HG03060 (cell line): ENCODE results near the gene SSR4.

Experiments
- ATAC-seq: cut with Tn5 transposase; IDR thresholded peaks from one replicate; pipeline ENCODE4 v1.9.1; 2021; ENCODE audit warnings: low read depth, moderate number of reproducible peaks; ENCODE audit not compliant: unreplicated experiment

Gene SSR4

GRCh38 chrX:153769158-153769864 is 25.2 kb upstream of the SSR4 start:
- ATAC-seq: no peak

DNA sequence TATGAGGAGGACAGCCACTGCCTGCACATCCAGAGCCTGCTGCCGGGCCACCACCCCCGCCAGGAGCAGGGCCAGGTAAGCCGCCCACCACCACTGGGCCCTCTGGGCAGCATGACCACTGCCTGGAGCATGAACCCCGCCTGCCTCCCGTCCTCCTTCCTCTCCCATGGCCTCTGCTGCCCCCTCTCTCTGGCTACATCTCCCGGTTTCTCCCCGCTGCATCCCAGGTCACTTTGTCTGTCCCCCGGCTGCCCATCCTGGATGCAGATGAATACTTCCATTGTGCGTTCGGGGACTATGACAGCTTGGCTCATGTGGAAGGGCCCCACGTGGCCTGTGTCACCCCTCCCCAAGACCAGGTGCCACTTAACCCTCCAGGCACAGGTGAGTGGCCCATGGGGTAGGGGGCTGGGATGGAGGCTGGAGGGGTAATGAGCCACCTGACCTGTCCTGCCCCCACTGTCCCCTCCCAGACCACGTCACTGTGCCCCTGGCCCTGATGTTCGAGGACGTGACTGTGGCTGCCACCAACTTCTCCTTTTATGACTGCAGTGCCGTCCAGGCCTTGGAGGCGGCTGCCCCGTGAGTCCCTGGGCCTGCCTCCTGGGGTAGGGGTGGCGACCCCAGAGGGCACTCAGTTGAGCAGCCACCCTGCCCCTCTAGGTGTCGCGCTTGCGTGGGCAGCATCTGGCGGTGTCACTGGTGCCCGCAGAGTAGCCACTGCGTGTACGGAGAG is 24.4 kb upstream of the SSR4 start:
- ATAC-seq: no peak

DNA sequence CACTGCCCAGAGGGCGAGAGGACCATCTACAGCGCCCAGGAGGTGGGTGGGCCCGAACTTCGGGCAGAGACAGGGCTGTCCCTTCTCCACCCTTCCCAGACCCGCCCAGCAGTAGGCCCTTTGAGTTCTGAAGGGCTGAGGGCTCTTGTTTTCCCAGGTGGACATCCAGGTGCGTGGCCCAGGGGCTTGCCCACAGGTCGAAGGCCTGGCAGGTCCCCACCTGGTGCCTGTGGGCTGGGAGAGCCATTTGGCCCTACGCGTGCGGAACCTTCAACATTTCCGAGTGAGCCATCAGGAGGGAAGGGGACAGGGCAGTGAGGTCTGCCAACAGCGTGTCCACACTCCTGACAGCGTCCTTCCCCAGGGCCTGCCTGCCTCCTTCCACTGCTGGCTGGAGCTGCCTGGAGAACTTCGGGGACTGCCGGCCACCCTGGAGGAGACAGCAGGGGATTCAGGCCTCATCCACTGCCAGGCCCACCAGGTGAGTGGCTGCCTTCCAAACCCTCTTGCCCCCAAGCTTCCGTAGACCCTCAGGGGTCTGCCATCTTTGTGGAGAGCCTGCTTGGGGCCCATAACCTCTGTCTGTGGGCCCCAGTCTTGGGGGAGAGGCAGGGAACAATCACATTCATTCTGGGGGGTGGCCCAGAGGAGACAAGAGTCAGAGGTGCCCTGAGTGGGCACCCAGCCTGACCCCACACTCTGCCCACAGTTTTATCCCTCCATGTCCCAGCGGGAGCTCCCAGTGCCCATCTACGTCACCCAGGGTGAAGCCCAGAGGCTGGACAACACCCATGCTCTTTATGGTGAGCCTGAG is 23.7 kb upstream of the SSR4 start:
- no peak for ATAC-seq

- ATAC-seq: no peak
Measured at GRCh38 chrX:153771415-153772315, 22.8 kb upstream of the SSR4 start.

GRCh38 chrX:153772316-153773217 is 21.9 kb upstream of the SSR4 start:
- no peak for ATAC-seq

- no peak for ATAC-seq
Measured at GRCh38 chrX:153773218-153773611, 21.3 kb upstream of the SSR4 start.

DNA sequence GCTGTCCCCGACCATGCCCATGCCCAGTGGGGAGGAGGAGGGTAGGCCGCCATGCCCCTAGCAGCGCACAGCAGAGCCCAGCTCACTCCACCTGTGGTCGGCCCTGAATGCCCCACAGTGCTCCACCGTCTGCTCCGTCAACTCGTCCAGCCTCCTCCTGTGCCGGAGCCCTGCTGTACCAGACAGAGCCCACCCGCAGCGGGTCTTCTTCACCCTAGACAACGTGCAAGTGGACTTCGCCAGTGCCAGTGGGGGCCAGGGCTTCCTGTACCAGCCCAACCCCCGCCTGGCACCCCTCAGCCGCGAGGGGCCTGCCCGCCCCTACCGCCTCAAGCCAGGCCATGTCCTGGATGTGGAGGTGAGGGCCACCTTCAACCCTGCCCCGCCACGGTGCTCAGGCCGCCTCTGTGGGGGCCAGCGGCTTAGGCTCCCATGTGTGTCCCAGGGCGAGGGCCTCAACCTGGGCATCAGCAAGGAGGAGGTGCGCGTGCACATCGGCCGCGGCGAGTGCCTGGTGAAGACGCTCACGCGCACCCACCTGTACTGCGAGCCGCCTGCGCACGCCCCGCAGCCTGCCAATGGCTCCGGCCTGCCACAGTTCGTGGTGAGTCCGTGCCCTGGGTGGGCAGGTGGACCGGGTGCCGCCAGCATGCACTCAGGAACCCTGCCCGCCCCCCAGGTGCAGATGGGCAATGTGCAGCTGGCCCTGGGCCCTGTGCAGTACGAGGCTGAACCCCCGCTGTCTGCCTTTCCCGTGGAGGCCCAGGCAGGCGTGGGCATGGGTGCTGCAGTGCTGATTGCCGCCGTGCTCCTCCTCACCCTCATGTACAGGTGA is 20.5 kb upstream of the SSR4 start:
- no peak for ATAC-seq

DNA sequence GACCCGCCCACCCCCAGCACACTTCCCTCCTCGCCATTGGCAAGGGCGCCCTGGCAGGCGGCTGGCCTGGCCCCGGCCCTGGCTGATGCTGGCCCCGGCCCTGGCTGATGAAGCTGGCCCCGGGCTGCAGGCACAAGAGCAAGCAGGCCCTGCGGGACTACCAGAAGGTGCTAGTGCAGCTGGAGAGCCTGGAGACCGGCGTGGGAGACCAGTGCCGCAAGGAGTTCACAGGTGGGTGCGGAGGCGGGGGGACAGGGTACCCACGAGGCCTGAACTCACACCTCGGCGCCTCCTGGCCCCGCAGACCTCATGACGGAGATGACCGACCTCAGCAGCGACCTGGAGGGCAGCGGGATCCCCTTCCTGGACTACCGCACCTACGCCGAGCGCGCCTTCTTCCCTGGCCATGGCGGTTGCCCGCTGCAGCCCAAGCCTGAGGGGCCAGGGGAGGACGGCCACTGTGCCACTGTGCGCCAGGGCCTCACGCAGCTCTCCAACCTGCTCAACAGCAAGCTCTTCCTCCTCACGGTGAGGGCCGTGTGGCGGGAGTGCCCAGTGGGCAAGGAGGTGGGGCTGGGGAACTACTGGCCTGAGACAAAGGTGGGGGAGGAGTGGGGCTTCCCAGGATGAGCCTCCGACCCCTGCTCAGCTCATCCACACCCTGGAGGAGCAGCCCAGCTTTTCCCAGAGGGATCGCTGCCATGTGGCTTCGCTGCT is 19.7 kb upstream of the SSR4 start:
- no peak for ATAC-seq

DNA sequence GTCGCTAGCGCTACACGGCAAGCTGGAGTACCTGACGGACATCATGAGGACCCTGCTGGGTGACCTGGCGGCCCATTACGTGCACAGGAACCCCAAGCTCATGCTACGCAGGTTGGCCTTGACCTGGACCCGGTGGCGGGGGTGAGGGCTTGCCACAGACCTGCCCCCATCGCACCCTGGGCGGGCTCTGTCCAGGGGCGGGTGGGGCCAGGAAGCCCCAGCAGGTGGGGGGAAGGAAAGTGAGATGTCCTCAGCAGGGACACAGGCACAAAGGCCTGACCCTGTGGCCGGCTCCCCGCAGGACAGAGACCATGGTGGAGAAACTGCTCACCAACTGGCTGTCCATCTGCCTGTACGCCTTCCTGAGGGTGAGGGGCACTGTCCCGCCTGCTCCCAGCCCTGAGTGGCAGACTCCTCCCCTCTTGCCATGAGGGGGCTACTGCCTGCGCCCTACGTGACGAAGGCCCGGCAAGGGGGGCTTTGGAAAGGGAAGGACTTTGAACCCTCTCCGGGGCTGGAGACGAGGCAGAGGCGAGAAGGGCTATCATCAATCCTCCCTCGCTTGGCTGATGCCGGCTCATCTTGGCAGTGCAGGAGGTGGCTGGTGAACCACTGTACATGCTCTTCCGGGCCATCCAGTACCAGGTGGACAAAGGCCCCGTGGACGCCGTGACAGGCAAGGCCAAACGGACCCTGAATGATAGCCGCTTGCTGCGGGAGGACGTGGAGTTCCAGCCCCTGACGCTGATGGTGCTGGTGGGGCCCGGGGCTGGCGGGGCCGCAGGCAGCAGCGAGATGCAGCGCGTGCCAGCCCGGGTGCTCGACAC is 19.0 kb upstream of the SSR4 start:
- ATAC-seq: no peak

GRCh38 chrX:153776120-153776599 is 18.3 kb upstream of the SSR4 start:
- no peak for ATAC-seq

- no peak for ATAC-seq
Measured at GRCh38 chrX:153776611-153777045, 17.8 kb upstream of the SSR4 start.

DNA sequence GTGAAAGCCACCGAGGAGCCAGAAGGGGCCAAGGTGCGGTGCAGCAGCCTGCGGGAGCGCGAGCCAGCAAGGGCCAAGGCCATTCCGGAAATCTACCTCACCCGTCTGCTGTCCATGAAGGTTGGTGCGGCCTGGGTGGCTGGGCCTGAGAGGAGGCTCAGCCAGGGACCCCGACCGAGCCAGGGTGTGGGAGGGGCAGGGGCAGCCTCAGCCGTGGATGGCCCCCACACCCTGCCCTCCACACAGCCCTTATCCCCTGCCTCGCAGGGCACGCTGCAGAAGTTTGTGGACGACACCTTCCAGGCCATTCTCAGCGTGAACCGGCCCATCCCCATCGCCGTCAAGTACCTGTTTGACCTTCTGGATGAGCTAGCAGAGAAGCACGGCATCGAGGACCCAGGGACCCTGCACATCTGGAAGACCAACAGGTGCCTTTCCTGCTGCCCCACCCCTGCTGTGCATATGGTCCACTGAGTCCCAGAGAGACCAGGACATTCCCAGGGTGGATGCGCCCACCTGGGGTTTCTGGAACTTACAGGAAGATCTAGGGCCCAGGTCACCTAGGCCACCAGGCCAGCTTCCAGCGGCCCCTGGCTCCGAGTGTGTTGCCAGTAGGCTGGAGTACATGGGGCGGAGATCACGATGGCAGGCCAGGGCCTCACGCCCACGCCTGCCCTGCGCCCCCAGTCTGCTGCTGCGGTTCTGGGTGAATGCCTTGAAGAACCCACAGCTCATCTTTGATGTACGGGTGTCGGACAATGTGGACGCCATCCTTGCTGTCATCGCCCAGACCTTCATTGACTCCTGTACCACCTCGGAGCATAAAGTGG is 17.0 kb upstream of the SSR4 start:
- ATAC-seq: no peak

DNA sequence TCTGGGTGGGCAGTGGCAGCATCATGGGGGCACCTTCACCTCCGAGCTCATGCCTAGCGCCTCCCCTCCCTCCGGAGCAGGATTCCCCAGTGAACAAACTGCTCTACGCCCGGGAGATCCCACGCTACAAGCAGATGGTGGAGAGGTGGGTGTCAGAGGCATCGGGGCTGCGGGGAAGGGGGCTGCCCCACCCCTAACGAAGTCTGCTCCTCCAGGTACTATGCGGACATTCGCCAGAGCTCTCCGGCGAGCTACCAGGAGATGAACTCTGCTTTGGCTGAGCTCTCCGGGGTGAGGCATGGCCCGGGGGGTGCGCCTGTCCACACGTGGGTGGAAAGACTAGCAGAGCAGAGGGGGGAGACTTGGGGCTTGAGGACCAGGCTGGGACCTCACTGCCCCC is 16.3 kb upstream of the SSR4 start:
- no peak for ATAC-seq

DNA sequence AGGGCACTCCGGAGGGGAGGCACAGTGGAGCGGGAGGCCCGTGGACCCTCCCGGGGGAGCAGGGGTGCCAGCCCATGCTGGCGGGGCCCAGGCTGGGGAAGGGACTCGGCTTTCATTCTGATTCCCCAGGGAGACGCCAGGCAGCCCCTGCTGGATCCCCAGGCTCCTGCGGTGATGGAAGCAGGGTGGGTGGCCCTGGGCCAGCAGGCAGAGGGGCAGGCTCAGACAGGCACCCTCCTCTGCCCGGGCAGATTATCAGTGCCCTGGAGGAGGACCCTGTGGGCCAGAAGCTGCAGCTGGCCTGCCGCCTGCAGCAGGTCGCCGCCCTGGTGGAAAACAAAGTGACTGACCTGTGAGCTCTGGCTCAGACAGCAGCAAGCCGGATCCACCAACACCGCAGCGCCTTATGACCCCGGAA is 15.8 kb upstream of the SSR4 start:
- no peak for ATAC-seq

DNA sequence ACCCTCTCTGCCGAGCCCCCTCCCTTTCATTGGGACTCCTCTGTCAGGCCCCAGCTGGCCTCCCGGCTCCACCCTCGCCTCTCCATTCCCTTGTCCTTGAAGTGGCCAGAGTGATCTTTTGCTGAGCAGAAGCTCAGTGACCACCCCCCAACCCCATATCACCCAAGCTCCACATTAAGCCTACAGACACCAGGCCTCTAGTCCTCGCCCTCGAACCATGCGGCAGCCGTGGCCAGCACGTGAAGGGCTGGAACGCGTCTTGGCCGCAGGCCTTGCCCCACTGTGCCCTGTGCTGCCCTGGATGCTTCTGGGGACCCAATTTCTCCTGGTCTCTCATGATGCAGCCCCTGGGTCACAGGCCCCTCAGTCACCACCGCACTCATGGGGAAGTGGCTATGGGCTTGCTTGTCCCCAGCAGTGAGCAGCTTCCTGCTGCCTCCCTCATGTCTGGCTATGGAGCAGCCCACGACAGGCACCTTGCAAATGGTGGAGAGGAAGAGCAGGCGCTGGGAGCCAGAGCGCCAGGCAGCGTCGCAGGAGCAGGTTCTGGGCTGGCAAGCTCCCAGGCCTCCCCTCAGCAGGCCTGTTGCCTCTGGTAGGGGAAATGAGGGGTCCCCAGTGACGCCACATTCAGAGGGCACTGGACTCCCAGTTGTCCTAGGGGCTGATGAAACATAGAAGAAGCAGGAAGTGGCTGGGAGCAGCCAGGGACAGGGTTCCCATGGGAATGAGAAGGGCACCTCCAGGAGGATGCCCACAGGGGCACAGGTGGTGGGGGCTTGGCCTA is 14.4 kb upstream of the SSR4 start:
- ATAC-seq: no peak
